Panc1 (cell line): ENCODE data around the gene STK10. TPM values are rescaled to one million over a fixed set of nuclear protein-coding genes. Genes with fewer than 3 reads are reported as not detected.
A peak's percentile ranks its signal among the peaks of the same experiment; 100 is the strongest.

Source experiments
- ATAC-seq: fragments of 200-7000 bp; cut with Tn5 transposase; 2 replicates; pipeline ENCODE4 v1.9.1; 2020; ENCODE audit warnings: mild to moderate bottlenecking, moderate library complexity
- BruUV-seq: library from RNA; stranded (reverse); fragments of 400-500 nt; replicated peaks from 2 replicates; lab custom pipeline; 2021; lab: Mats Ljungman, UMichigan
- CTCF ChIA-PET: fragments of 300-600 bp; sonication (Branson Sonifier 250); formaldehyde crosslinking; loops from one replicate; lab custom pipeline; 2022; ENCODE audit warnings: antibody characterized with exemption; lab: Charles Lee
- POLR2A ChIA-PET: fragments of 300-600 bp; sonication (Branson Sonifier 250); formaldehyde crosslinking; loops from one replicate; lab custom pipeline; 2022; ENCODE audit warnings: antibody characterized with exemption; lab: Charles Lee
- DNase-seq: peaks from one replicate; pipeline ENCODE4 v3.0.0-alpha.2; 2010; ENCODE audit warnings: low read depth, low spot score
- H3K27ac ChIP-seq: 2 replicates; pipeline ENCODE4 v1.5.1; 2011; ENCODE audit warnings: mild to moderate bottlenecking, low read length, inconsistent platforms
- H3K27me3 ChIP-seq: fragments of 200-500 bp; sonication (Bioruptor generic); 2 replicates; pipeline ENCODE4 v1.6.0; 2014; ENCODE audit warnings: low read length, inconsistent platforms; ENCODE audit not compliant: control insufficient read depth, insufficient read depth
- H3K36me3 ChIP-seq: fragments of 200-500 bp; sonication (Bioruptor generic); 2 replicates; pipeline ENCODE4 v1.5.1; 2014; ENCODE audit warnings: inconsistent platforms, mild to moderate bottlenecking, low read length, moderate library complexity; ENCODE audit not compliant: control insufficient read depth, insufficient read depth
- H3K4me1 ChIP-seq: 2 replicates; pipeline ENCODE4 v1.5.1; 2011; ENCODE audit warnings: inconsistent platforms, mild to moderate bottlenecking, low read length, moderate library complexity; ENCODE audit not compliant: control insufficient read depth, insufficient read depth
- H3K4me3 ChIP-seq, 2 experiments: 2 replicates each; pipeline ENCODE4 v1.5.1; 2011 to 2012; ENCODE audit warnings: low read depth in 2 of 2, low read length in 2 of 2, mild to moderate bottlenecking in 2 of 2, inconsistent platforms in 1 of 2, moderate library complexity in 1 of 2
- H3K9me3 ChIP-seq: fragments of 200-500 bp; sonication (Bioruptor generic); 2 replicates; pipeline ENCODE4 v1.5.1; 2014; ENCODE audit warnings: low read depth, mild to moderate bottlenecking, inconsistent platforms, low read length, moderate library complexity; ENCODE audit not compliant: control insufficient read depth, insufficient read depth
- CTCF ChIP-seq: fragments of 450-650 bp; IDR thresholded peaks from 2 replicates; pipeline ENCODE4 v1.5.1; 2017; ENCODE audit warnings: mild to moderate bottlenecking
- POLR2AphosphoS5 ChIP-seq: IDR thresholded peaks from 2 replicates; pipeline ENCODE4 v1.6.1; 2012; ENCODE audit warnings: mild to moderate bottlenecking, low read depth, low read length, moderate library complexity
- REST ChIP-seq, 2 experiments: IDR thresholded peaks; 2 replicates each; pipeline ENCODE4 v1.6.1; 2011 to 2012; ENCODE audit warnings: low read depth in 2 of 2, control low read depth in 1 of 2, low read length in 1 of 2, mild to moderate bottlenecking in 1 of 2, moderate library complexity in 1 of 2; ENCODE audit not compliant: insufficient read depth in 1 of 2
- SIN3A ChIP-seq: IDR thresholded peaks from 2 replicates; pipeline ENCODE4 v1.6.1; 2012; ENCODE audit warnings: low read depth, mild to moderate bottlenecking, low read length, moderate library complexity, borderline replicate concordance; ENCODE audit not compliant: insufficient read depth
- TCF7L2 ChIP-seq: IDR thresholded peaks from 2 replicates; pipeline ENCODE4 v1.6.1; 2011; ENCODE audit warnings: mild to moderate bottlenecking, low read depth, low read length, inconsistent platforms
- in situ Hi-C: cut with HindIII; loops from 2 replicates; pipeline ENCODE4 v1.10.0; 2016; ENCODE audit warnings: low sequenced_read_pairs, low pct_unique_long_range_greater_than_20kb
- intact Hi-C: fragments of 100-400 bp; cut with micrococcal nuclease; formaldehyde crosslinking; loops from one replicate; pipeline ENCODE4 v1.10.0; 2022; ENCODE audit not compliant: unreplicated experiment
- total RNA-seq: library from RNA; stranded (reverse); gene quantifications from one replicate; pipeline ENCODE4 v1.2.1, GENCODE V29; 2021; ENCODE audit not compliant: unreplicated experiment

STK10 gene
- total RNA-seq, 1 experiment from 2014 or later, result 34.9 TPM

GRCh38 chr5:172043865-172044264 lies 144.2 kb downstream of the STK10 start:
- TF ChIP-seq TCF7L2 (no peak), POLR2AphosphoS5 (no peak), CTCF (no peak), SIN3A (no peak)
- in situ Hi-C loops (no loop called here), intact Hi-C loops (no loop called here)
- no peaks in the 10 kb centered on the region for H3K4me1 ChIP-seq
- no peaks in the 10 kb centered on the region for H3K27me3 ChIP-seq
- H3K36me3 ChIP-seq, result no peaks in the 10 kb centered on the region
- POLR2A ChIA-PET, result no interaction called here
- H3K9me3 ChIP-seq, result no peaks in the 10 kb centered on the region
- no peak overlapping the region for H3K4me3 ChIP-seq
- ATAC-seq, result no peak; the same call in 1 of the 2 replicates
- no peak overlapping the region for H3K27ac ChIP-seq
- BruUV-seq, result TSS peak; percentile 71
- no peak for DNase-seq
- CTCF ChIA-PET, result no interaction called here

GRCh38 chr5:172042183-172042582 lies 145.8 kb downstream of the STK10 start:
- Histone ChIP-seq H3K27me3 (no peaks in the 10 kb centered on the region), H3K9me3 (no peaks in the 10 kb centered on the region), H3K4me3 (no peak overlapping the region), H3K36me3 (no peaks in the 10 kb centered on the region), H3K27ac (no peak overlapping the region), H3K4me1 (no peaks in the 10 kb centered on the region)
- ATAC-seq (no peak), DNase-seq (no peak)
- in situ Hi-C loops, result no loop called here
- no peak for TF ChIP-seq POLR2AphosphoS5
- no peak for TF ChIP-seq CTCF
- no peak for TF ChIP-seq SIN3A
- TF ChIP-seq REST (IDR thresholded peaks at IDR 0.05; ENCODE audit: insufficient read depth in 1 of 2, low read depth in 2 of 2, low read length in 1 of 2), result no peak
- no peak for TF ChIP-seq TCF7L2
- POLR2A ChIA-PET, result interaction anchor here (0.6 kb wide), 1 partner anchor 14 kb away, joined by 3 read pairs; no protein-coding TSS in a partner anchor
- BruUV-seq, result no TSS peak
- intact Hi-C loops, result no loop called here
- CTCF ChIA-PET, result no interaction called here
